ENCODE data around the gene ENOSF1. TPM values are rescaled to one million over a fixed set of nuclear protein-coding genes. Genes with fewer than 3 reads are reported as not detected.

The ENOSF1 gene
- total RNA-seq, 1 donor from 2014 or later: 38.6 TPM

DNA sequence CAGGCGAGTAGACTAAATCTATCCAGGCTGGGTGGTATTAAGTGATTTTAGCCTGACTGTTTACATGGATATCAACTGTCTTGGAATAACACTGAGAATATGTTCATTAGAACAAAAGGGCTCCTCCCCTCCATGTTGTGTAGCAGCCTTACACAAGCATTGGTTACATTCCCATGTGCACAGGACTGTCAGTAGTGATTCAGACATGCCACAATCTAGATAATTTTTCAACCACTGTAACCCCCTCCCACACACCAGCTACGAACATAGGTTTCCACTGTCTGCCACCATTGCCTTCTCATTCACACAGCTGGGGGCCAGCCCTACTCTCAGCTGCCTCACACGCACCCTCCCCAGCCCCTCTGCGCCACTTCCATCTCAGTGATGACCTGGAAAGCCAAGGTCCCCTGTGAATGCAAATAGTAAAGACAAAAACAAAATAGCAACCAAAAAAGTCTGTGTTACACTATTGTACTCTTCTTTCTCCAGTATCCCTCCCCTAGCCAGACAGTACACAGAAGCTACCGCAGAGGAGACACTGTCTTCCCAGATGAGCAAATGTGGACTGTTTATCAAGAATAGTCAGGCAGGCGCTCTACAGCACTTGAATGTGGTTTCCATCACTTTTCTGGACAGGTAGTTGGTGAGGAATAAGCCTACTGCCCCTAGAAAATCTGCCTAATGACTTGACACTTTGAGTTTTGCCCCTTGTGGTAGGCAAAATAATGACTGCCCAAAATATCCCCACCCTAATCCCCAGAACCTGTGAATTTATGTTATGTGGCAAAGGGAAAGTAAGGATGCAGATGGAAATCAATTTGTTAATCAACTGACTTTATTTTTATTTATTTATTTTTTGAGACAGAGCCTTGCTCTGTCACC lies 82.9 kb downstream of the ENOSF1 start:
- no peak for DNase-seq

DNA sequence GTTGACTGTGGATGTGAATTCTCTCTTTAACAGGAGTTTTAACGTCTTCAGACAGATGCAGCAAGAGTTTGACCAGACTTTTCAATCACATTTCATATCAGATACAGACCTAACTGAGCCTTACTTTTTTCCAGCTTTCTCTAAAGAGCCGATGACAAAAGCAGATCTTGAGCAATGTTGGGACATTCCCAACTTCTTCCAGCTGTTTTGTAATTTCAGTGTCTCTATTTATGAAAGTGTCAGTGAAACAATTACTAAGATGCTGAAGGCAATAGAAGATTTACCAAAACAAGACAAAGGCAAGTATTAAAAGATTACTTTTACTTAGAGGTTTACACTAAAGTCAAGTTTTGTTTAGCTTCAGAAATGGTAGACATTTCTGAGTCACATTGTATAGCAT lies 85.2 kb downstream of the ENOSF1 start:
- DNase-seq: no peak

DNA sequence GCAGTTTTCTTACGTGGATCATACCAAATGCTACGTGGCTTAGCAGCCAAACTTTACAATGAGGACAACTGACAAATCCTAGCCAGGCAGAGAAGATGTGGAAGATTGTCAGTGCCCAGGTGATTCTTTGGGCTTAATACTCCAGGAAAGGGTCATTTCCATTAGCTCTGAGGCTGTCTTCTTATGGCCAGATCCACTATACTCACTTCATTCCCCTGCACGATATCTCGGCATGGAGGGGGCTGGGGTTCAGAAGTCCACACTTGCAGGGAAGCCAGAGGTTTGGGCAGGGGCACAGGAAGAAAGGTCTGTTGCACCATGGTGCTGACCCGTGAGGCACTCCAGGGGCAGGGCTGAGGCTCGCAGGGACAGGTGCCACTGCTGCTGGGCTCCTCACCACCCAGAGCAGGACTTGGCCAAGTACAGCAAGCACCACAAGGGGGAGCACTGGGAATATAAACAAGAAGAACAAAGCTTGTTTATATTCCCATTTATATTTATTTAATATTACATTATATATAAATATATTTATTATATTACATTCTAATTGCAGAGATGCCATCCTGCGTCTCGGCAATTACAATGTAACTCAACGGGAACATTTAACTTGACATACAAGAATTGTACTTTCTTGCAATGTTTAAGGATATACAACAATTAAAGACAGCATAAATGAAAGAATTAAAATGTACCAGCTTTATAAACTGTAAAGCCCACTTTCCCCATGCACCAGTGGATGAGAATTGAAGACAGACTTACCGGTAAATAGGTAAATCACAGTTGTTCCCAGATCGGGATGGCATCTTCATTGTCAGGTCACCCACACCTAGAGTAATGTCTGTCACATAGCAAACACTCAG lies 88.4 kb downstream of the ENOSF1 start:
- peak; percentile 86 for DNase-seq

DNA sequence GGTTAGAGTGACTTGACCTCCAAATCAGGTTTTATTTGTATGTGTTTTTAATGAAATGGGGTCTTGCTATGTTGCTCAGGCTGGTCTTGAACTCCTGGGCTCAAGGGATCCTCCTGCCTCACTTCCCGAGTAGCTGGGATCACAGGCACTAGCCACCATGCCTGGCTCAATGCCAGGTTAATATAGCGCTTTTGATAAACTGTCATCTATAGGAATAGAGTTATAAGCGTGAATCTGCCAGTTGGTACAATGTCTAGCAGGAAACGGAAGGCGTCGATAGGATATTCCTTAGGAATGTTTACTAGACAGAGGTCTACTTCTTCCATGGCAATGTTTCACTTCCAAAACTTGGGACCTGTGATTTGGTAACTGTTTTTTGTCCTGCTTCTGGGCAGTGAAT lies 90.1 kb downstream of the ENOSF1 start:
- DNase-seq: no peak

DNA sequence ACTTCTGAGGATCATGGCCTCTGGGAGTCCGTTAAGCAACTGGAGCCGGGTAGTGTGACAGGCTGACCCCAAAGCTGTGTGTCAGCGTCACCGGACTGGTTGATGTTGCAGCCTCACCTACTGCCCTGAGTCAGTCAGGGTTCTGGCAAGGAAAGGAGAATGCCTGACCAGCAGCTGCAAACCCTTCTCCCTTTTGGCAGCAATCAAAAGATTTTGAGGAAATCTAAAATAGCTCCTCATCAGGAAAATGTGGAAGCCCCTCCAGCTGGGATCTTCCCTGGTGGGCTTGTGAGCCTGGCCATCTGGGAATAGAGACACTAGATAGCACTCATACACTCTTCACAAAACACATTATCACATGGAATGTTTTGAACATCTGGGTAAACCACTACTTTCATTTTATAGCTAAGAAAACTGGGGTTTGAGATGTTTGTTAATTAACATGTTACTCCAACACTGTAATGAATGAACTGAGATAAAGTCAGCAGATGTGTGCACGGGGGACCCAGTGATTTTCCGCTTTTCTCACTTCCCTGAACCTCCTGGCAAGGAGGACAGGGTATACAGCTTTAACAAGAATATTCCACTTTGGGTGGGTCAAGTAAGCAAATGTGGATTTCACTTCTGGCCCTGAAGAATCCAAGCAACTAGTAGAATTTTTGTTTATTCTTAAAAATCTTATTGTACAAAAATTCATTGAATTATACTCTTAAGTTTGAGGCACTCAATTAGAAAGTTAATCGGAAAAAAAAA lies 91.0 kb downstream of the ENOSF1 start:
- DNase-seq: no peak

Other genes with a start within 250 kb of the ENOSF1 start
- 60.4 TPM for gene COLEC12, start 211.9 kb downstream of the ENOSF1 start, total RNA-seq
- not detected for gene CETN1, start 132.2 kb downstream of the ENOSF1 start, total RNA-seq
- 2.1 TPM for gene CLUL1, start 115.6 kb downstream of the ENOSF1 start, total RNA-seq
- gene TYMS, start 55.0 kb downstream of the ENOSF1 start, total RNA-seq: 31.6 TPM
- gene YES1, start 99.6 kb upstream of the ENOSF1 start, total RNA-seq: 152 TPM
- gene ADCYAP1, start 192.2 kb upstream of the ENOSF1 start, total RNA-seq: 3.7 TPM